Fibroblast of the aortic adventitia (primary cell): ENCODE data around the gene TOB1. TPM values are rescaled to one million over a fixed set of nuclear protein-coding genes. Genes with fewer than 3 reads are reported as not detected.

Source experiments
- DNase-seq: peaks from one replicate; pipeline ENCODE4 v3.0.0-alpha.2; 2010; ENCODE audit warnings: low read depth
- H3K4me3 ChIP-seq: 2 replicates; pipeline ENCODE4 v1.5.1; 2011; ENCODE audit warnings: low read depth, mild to moderate bottlenecking, control low read depth, low read length, moderate library complexity
- CTCF ChIP-seq: IDR thresholded peaks from 2 replicates; pipeline ENCODE4 v1.5.1; 2011; ENCODE audit warnings: mild to moderate bottlenecking, low read length, control low read depth, inconsistent platforms; ENCODE audit not compliant: insufficient read depth
- total RNA-seq: library from RNA; depleted of rRNA; stranded (reverse); fragments of >200 nt; gene quantifications from 2 replicates; pipeline ENCODE4 v1.2.3, GENCODE V29; 2012; ENCODE audit warnings: low replicate concordance

TOB1 gene
- total RNA-seq, 1 donor, result 21.1 TPM

GRCh38 chr17:50908860-50909764, 43.0 kb upstream of the TOB1 start:
- DNase-seq, result no peak
- no peak for TF ChIP-seq CTCF

GRCh38 chr17:50908140-50908859, 42.1 kb upstream of the TOB1 start:
- H3K4me3 ChIP-seq, result no peak overlapping the region
- TF ChIP-seq CTCF, result no peak
- no peak for DNase-seq

More at GRCh38 chr17:50908860-50909764, 43.0 kb upstream of the TOB1 start:
- H3K4me3 ChIP-seq, result no peak overlapping the region

- TF ChIP-seq CTCF, result no peak
- no peak for DNase-seq
- H3K4me3 ChIP-seq, result no peak overlapping the region
Measured at GRCh38 chr17:50906443-50906842, 40.3 kb upstream of the TOB1 start.

- no peak overlapping the region for H3K4me3 ChIP-seq
- TF ChIP-seq CTCF, result no peak
- no peak for DNase-seq
Measured at GRCh38 chr17:50905460-50905803, 39.3 kb upstream of the TOB1 start.

- H3K4me3 ChIP-seq, result no peak overlapping the region
- DNase-seq, result peak; percentile 18
- TF ChIP-seq CTCF, result no peak
Measured at GRCh38 chr17:50904518-50905459, 38.6 kb upstream of the TOB1 start.
